HG03196 (cell line): ENCODE measurements around the gene ASB8.
"Not testable (repeated sequence)": the region's sequence is repeated elsewhere in the genome, so short reads cannot be mapped to it uniquely, and the experiment has no call there.

Experiments used
- ATAC-seq: cut with Tn5 transposase; IDR thresholded peaks from one replicate; pipeline ENCODE4 v1.9.1; 2021; ENCODE audit not compliant: unreplicated experiment

ASB8 gene

DNA sequence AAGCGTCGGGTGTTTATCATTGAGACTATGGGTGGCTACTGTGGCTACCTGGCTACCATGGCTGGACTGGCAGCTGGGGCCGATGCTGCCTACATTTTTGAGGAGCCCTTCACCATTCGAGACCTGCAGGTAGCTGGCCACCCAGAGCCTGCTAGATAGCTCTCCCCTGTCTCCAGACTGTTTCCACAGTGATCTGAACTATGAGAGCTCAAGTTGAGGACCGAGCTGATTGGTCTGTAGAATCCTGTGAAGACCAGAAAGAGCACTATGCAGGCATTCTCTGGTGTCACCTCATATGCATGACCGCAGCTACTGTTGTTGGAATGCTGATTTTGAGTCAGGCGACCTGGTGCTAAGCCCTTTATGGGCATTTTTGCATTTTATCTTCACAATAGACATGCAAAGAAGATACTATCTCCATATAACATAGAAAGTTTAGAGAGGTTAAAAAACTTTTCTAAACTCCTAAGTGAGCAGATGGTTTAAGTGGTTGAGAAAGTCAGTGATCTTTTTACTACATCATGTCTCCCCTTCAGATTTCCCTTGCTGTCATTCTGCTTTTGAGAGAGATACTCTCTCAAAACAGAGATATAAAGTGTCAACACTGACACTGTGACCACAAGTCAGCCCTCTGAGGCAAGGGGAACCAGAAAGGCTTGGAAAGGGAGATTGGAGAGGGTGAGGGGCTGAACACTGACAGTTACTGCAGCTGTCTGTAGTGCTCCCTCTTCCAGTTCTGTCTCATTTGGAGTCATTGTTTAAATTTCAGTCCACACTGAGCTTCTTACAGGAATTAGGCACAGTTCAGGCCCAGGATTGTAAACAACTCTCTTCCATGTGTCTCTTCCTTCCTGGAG lies 14.3 kb downstream of the ASB8 start:
- ATAC-seq, result no peak

DNA sequence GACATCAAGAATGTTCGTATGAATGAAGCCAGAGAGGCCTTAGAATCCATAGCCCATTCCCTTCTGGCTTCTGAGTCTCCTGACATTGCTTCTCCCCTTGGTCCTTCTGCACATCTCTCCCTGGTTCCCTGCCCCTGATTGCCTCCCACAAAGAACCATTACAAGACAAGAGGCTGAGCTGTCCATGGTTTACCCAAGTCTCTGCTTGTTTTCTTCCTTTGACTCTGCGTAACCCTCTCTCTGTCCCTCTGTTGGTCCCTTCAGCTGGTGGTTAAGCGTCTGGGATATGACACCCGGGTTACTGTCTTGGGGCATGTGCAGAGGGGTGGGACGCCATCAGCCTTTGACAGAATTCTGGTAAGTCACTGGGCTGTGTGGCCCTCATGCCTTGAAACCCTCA lies 22.3 kb downstream of the ASB8 start:
- ATAC-seq, result no peak

DNA sequence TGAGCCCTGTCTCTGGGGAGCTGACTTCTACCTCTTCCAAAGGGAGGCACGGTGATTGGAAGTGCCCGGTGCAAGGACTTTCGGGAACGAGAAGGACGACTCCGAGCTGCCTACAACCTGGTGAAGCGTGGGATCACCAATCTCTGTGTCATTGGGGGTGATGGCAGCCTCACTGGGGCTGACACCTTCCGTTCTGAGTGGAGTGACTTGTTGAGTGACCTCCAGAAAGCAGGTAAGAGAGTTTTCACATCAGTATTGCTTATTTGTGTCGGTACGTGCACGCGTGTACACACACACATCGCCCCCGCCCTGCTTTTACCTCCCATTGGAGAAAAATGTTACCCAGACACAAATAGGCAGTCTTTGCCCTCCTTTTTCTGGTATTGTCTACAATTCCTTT lies 24.5 kb downstream of the ASB8 start:
- no peak for ATAC-seq

DNA sequence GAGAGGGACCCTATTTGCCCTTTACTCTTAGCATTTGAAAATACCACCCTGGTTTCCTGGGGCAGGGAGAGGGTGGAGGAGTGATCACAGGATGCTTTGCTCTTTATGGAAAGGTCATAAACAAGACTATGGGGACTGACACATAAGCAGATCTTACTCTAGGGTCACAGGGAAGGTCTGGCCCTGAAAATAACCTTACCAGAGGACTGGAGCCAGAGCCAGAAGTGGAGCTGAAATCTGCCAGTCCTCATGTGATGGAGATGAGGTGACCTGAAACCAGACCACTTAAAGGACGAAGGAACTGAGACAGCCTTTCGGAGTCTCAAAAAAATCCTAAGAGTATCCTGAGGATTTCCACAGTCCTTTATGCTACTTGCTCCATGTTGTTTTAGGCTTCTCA lies 25.8 kb downstream of the ASB8 start:
- no peak for ATAC-seq

DNA sequence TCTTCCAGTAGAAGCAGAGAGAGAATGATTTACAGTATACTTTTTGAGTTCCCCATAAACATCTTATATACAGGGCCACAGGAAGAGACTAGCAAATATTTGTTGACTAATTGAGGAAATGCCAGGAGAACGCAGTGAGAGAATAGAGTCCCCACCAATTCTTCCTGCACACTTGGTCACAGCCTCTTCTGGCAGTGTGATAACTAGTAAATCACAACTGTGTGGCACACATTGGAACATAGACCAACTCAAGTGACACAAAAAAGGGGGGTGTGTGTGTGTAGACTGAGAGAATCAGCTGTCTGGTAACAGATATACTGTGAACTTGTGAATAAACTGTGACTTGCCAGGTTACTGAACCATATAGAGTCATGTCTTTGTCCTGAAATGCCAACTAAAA lies 27.9 kb downstream of the ASB8 start:
- no peak for ATAC-seq

DNA sequence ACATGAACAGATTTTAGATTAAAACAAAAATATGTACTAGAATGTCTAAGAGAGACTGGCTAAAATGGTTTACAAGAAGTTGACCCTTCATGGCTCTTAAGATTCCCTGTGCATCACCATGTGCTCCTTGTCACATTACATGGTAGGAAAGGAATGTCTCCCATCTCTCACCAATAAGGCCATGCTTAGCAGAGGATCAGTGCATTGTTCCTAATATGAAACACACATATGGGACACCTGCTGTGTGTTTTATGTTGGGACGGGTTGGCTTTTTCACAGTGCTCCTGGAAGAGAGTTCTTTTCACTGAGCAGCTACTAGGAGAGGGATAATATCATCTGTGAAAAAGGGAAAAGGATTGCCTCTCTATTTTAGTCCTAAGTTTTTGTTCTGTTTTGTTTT lies 28.5 kb downstream of the ASB8 start:
- no peak for ATAC-seq

DNA sequence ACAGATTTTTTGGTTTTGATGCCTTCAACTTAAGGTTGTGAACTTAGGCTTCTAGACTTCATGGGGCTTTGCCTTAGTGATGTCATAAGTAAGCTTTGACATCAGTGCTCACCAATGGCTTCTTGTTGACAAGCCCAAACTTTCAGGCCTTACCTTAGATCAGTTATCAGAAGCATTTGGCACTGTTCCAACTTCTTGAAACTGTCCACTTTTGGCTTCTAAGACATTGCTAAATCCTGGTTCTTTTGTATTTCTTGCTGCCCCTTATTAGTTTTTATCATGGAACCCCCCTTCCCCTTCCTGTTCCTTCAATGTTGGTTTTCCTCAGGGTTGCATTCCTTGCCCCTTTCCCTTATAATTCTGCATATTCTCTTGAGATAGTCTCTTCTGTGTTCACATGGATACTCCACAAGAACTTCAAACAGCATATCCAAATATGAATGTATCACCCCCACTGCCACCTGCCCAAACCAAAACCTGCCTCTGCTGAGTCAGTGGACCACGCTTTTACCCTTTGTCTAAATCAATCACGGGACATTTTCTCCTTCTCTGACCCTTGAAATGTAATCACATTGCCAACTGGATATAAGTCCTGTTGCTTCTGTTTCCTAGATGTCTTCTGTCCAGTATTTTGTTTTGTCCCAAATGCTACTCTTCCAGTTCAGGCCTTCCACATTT lies 30.2 kb downstream of the ASB8 start:
- ATAC-seq, result no peak

DNA sequence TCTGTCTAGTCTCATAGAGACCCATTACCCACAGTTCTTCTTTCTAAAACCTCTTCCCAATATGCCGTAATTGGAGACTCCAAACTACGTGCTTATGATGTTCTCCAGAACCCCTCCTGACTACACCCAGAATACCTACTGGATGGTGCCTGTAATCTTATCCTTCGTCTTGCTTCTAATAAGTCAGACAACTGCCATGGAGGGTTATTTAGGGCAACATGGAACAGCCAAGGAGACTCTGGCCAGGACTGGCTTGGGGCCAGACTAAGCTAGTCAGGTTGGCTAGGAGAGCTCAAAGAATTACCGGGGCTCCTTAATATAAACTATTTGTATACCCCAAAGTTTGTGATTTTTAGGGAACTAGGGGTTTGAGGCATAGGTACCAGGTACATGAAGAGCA lies 31.3 kb downstream of the ASB8 start:
- no peak for ATAC-seq

DNA sequence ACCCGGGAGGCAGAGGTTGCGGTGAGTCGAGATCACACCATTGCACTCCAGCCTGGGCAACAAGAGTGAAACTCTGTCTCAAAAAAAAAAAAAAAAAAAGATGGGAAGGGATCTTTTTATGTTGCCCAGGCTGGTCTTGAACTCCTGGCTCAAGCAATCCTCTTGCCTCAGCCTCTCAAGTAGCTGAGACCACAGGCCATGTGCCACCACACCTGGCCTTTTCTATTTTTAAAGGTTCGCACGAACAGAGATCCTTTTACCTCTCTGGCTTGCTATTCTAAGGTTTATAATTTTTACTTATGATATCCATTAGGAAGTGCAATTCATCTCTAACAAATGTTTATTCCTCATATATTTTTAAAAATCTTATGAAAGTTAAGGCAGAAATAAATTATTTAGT lies 31.8 kb downstream of the ASB8 start:
- ATAC-seq, result not testable (repeated sequence)

DNA sequence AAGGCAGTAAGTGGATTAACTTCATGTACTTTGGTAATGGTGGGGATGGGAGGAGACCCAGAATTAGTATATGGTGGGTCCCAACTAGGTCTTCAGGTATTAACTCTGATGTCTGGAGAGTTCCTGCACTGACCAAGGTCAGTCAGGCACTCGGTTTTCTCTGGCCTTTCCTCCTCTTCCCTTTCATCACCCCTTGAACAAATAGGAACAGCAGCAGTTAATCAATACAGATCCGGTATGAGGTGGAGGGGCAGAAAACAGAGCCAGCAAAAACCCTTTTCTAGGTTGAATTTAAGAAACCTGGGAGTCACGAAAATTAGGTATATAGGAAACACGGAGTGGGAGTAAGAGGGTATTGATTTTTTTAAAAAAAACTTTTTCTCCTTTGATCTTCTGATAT lies 34.1 kb downstream of the ASB8 start:
- no peak for ATAC-seq

DNA sequence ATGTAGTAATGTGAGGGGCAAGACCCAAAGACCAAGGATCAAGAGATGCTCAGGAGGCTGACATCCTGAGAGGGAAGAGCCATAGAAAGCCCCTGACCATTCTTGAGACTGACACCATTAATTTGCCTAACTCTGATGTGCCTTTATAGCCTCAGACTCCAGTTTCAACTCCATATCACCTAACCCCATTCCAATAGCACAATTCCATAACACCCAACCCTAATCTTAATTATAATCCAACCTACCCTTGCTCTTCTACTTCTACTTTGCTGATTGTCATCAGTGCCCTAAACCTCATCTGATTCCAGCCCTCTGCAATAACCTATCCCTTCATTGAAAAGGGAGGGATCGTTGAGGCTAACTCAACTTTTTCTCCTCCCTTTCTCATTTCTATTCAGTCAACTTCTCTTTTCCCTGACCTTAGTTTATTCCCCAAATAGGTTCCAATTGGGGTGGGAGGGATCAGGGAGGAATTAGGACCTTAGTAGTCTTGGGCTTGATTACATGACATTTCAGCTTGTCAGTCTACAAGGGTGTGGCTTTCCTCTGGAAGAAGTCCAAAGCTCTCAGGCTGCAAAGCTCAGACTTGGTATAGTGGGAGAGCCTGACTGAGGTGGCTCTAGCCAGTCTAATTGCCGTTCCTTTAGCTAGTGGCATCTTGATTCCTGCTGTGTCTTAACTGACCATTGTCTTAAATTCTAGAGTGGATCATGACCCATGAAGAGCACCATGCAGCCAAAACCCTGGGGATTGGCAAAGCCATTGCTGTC lies 35.1 kb downstream of the ASB8 start:
- ATAC-seq, result no peak

DNA sequence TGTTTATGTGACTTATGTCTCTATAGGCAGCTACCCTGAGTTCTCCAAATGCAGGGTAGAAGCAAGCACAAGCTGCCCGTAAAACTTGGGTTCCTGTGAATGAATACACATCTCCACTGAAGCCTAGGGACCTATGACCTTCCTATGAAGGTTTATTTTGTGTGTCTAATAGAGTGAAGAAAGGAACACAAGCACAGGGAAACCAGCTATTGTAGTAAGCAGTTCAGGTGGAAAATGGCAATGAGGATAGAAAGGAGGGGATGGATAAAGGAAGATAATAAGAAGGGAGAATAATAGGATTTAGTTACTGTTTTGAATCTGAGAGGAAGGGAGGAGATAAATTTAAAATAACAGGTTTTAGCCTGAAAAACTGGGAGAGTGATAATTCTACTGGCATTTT lies 35.8 kb downstream of the ASB8 start:
- ATAC-seq, result no peak

DNA sequence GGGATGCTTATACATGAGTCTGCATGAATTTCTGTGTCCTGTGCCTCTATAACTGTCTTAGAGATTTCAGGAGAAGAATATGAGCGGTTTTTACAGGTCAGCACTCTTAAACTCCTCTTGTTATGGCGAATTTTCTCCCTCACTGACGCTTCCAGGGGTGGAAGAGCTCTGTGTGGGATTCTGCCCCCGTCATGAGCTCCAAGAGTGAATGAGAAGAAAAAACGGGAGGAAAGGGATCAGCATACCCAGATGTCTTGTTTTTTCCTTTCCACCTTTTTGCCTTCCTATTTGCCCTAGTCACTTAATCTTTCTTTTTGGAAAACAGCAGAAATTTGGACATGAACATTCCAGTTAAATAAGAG lies 37.5 kb downstream of the ASB8 start:
- no peak for ATAC-seq

DNA sequence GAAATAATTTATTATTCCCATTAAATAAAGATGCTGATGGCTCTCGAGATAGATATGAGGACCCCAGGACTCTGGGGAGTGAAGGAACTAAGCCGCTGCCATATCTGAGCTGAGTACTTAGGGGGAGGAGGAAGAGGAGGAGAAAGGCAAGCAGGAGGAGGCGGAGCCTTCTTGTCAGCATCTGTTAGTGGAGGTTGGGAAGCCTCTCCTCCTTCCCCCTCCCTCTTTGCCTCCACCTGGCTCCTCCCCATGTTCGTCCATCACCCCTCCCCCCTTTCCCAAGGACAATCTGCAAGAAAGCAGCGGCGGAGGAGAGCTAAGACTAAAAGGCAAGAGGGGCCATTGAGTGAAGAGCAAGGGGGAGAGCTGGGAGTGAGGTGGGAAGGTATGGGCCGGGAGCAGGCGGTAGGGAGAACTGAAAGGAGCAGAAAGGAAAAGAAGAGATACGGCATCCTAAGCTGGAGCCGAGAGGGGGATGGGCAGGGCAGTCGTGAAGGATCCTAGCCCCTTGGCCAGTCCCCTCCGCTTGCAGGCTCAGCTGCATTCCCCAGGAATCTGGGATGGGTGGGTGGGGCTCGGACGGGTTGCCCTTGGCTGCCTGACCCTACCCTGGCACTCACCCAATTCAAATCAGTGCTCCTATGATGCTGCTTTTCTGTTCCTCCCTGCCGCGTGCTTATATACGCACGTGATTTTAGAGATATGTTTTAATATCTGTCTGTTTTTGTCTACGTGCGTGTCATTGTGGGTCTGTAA lies 38.1 kb downstream of the ASB8 start, which contains the start of gene PFKM:
Gene PFKM, plus strand, starts transcription at position 287 of the 756 bp plus-strand sequence. CDS start 3,411 bp downstream, outside the sequence.
- ATAC-seq, result peak; percentile 95

DNA sequence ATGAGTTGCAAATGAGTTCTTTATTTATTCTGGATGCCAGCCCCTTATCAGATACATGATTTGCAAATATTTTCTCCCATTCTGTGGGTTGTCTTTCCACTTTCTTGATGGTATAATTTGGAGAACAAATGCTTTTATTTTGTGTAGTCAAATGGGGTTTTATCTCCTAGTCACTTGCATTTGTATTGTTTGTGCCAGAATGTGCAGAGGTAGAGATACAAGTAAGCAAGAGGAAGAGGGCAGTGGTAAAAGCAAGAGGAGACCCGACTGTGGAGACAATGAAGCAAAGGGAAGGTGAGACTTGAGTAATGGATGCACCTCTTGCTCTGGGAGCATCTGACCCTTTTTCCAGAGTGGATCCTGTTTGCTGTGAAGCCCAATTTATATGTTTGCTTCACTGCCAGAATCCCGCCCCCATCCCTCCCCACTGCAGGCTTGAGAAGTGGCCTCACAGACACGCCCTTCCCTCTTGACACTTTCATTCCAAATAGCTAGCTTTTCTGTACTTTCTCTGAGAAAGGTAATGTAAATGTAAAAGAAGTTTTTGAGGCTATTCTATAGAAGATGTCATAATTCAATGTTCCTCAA lies 38.9 kb downstream of the ASB8 start:
- ATAC-seq, result no peak

DNA sequence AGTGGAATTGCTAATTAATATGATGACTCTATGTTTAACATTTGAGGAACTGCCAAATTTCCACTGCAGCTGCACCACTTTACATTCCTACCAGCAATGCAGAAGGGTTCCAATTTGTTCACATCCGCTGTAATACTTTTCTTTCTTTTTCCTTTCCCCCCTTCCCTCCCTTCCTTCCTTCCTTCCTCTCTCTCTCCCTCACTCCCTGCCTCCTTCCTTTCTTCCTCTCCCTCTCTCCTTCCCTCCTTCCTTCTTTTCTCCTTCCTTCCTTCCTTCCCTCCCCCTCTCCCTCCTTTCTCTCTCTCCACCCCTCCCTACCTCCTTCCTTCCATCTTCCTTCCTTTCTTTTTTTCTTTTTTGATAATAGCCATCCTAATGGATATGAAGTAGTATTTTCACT lies 41.4 kb downstream of the ASB8 start:
- ATAC-seq, result no peak

DNA sequence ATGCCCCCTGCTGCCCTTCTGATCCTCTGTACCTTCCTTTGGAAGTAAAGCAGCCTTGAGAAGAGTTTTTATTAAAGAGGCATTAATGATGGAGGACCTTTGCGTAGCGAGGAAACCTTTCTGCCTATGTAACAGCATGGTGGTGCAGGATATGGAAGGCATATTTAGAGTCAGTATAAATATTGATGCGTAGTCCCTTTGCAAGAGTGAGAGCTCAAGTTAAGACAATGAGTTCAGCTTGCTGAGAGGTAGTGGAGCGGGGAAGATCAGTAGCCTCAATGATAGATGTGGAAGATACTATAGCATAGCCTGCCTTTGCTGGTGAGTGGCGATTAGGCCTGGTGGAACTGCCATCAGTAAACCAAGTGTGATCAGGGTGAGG lies 46.0 kb downstream of the ASB8 start:
- not testable (repeated sequence) for ATAC-seq

DNA sequence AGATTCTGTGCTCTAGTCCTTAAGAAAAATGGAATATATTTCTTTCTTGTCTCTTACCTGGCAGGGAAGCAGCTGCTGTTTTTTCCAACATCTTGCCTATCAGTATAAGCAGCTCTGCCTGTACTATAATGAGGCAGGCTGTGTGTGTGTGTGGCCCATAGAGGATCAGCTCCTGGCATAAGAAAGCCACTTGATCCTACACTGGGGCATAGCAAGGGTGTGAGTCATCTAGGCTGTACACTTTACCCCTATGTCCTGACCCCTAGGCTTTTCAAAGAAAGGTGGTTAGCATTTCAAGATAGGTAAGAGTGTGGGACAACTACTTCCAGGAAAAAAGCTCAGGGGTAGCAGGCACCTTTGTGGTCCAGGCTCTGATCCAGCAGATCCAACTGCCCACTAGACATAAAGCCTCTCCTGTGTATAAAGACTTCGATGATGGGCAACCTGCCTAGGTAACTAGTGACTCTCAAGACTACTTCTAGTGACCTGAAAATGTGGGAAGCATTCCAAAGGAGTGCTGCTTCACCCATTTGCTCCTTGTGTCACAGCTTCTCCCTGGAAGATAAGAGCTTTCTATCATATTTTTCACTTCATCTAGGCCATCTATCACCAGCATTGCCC lies 46.5 kb downstream of the ASB8 start:
- ATAC-seq, result no peak

DNA sequence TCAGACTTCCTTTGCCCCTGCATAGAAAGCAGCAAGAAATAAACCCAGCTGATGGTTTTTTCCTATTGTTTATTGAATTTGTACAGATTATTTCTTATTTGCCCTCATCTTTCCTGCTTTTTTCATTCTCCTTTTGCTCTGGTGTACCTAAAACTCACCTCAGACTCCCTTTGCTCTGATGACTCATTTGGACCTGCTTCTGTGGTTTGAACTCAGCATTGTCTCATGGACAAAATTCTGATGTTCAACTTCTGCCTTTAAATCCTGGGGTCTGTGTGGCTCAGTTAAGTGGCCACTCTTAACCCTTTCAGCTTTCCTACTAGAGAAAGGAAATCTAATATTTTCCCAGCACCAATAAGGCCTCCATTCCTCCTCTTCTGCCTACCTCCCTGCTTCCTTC lies 47.9 kb downstream of the ASB8 start:
- ATAC-seq, result no peak
